Lower leg skin (tissue), 4 donors: ENCODE results near the gene ZC3H10. TPM values are rescaled to one million over a fixed set of nuclear protein-coding genes. Genes with fewer than 3 reads are reported as not detected.

Experiments
- DNase-seq, 2 donors: peaks; one replicate each; pipeline ENCODE4 v3.0.0-alpha.2; 2019; ENCODE audit warnings: low spot score in 2 of 2
- H3K4me3 ChIP-seq: fragments of 200-600 bp; sonication (generic); 2 replicates; pipeline ENCODE4 v1.5.1; 2017; ENCODE audit warnings: mild to moderate bottlenecking, low read depth; ENCODE audit not compliant: poor library complexity, severe bottlenecking
- POLR2A ChIP-seq, 2 donors: fragments of 450-650 bp; IDR thresholded peaks; one replicate each; pipeline ENCODE4 v1.6.1; 2016 to 2017; ENCODE audit warnings: antibody characterized with exemption in 2 of 2, mild to moderate bottlenecking in 1 of 2, moderate library complexity in 1 of 2
- WGBS, 2 donors: methylation state at CpG; one replicate each; pipeline ENCODE4 v1.1.5; 2018; 5-methylcytosine and 5-hydroxymethylcytosine counted together
- intact Hi-C: fragments of 100-400 bp; cut with DNase I; formaldehyde crosslinking; loops from one replicate; pipeline ENCODE4 v1.15.0; 2023; ENCODE audit warnings: low total_unique reads
- total RNA-seq, 4 donors: library from RNA; depleted of rRNA; stranded (reverse); fragments of >200 nt; gene quantifications; one replicate each; pipeline ENCODE4 v1.1.0, GENCODE V29; 2016
- TF ChIP-seq, protein P1 (sequence below), 3 donors: fragments of 450-650 bp; IDR thresholded peaks; one replicate each; pipeline ENCODE4 v1.5.1; 2016; ENCODE audit warnings: antibody characterized with exemption in 3 of 3, mild to moderate bottlenecking in 3 of 3, moderate library complexity in 2 of 3

The ZC3H10 gene
- total RNA-seq, 4 donors from 2014 or later = 3.4 to 4.4 (median 3.7) TPM

- DNase-seq = no peak
- peak overlapping the region; percentile 20 for H3K4me3 ChIP-seq
- TF ChIP-seq, protein P1, sequence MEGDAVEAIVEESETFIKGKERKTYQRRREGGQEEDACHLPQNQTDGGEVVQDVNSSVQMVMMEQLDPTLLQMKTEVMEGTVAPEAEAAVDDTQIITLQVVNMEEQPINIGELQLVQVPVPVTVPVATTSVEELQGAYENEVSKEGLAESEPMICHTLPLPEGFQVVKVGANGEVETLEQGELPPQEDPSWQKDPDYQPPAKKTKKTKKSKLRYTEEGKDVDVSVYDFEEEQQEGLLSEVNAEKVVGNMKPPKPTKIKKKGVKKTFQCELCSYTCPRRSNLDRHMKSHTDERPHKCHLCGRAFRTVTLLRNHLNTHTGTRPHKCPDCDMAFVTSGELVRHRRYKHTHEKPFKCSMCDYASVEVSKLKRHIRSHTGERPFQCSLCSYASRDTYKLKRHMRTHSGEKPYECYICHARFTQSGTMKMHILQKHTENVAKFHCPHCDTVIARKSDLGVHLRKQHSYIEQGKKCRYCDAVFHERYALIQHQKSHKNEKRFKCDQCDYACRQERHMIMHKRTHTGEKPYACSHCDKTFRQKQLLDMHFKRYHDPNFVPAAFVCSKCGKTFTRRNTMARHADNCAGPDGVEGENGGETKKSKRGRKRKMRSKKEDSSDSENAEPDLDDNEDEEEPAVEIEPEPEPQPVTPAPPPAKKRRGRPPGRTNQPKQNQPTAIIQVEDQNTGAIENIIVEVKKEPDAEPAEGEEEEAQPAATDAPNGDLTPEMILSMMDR (IDR thresholded peaks at IDR 0.05) = no peak
- no peak for TF ChIP-seq POLR2A (IDR thresholded peaks at IDR 0.05)
- WGBS, 2 donors = 0 to 2% methylated on average over 8 of the region's 8 CpGs
- intact Hi-C loops = no loop called here
These were observed 14.3 kb upstream of the ZC3H10 start for GRCh38 chr12:56103823-56104108.

GRCh38 chr12:56104109-56104814, 13.8 kb upstream of the ZC3H10 start, which contains the start of gene PA2G4:
PA2G4 (plus strand) TSS chr12:56104559; CDS start chr12:56104738, 179 bp downstream.
- intact Hi-C loops = no loop called here
- TF ChIP-seq, protein P1 (IDR thresholded peaks at IDR 0.05) = peak in 1 of 3 donors; percentile 26
- no peak for TF ChIP-seq POLR2A (IDR thresholded peaks at IDR 0.05)
- 0% methylated on average over 52 to 60 of the region's 60 CpGs for WGBS, 2 donors
- H3K4me3 ChIP-seq = peak within 1 kb of the TSS; percentile 83
- peak; percentile 97 to 99 for DNase-seq

GRCh38 chr12:56104815-56105608, 13.1 kb upstream of the ZC3H10 start:
- intact Hi-C loops = no loop called here
- TF ChIP-seq, protein P1 (IDR thresholded peaks at IDR 0.05) = peak in 1 of 3 donors; percentile 2
- TF ChIP-seq POLR2A (IDR thresholded peaks at IDR 0.05) = no peak
- 1% methylated on average over 40 of the region's 40 CpGs for WGBS, 2 donors
- peak overlapping the region; percentile 83 for H3K4me3 ChIP-seq
- DNase-seq = no peak

GRCh38 chr12:56105609-56105902, 12.5 kb upstream of the ZC3H10 start:
- no peak for DNase-seq
- intact Hi-C loops = no loop called here
- TF ChIP-seq, protein P1 (IDR thresholded peaks at IDR 0.05) = no peak
- no peak for TF ChIP-seq POLR2A (IDR thresholded peaks at IDR 0.05)
- 16 to 23% methylated on average over 2 of the region's 2 CpGs for WGBS, 2 donors
- peak overlapping the region; percentile 83 for H3K4me3 ChIP-seq

GRCh38 chr12:56107242-56107641, 10.8 kb upstream of the ZC3H10 start:
- no peak overlapping the region for H3K4me3 ChIP-seq
- no peak for TF ChIP-seq POLR2A (IDR thresholded peaks at IDR 0.05)
- TF ChIP-seq, protein P1 (IDR thresholded peaks at IDR 0.05) = no peak
- 90 to 92% methylated on average over 3 of the region's 3 CpGs for WGBS, 2 donors
- intact Hi-C loops = no loop called here
- no peak for DNase-seq
